CD4-positive, alpha-beta memory T cell (primary cell): ENCODE measurements around the gene RABL6. TPM values are rescaled to one million over a fixed set of nuclear protein-coding genes. Genes with fewer than 3 reads are reported as not detected.

Source experiments
- CTCF ChIA-PET: fragments of 350-600 bp; sonication (Branson Sonifier 250); formaldehyde crosslinking; loops from one replicate; lab custom pipeline; 2021; ENCODE audit warnings: inconsistent platforms; ENCODE audit not compliant: partially characterized antibody; lab: Charles Lee
- POLR2A ChIA-PET: fragments of 350-600 bp; sonication (Branson Sonifier 250); formaldehyde crosslinking; loops from one replicate; lab custom pipeline; 2021; ENCODE audit not compliant: partially characterized antibody; lab: Charles Lee
- DNase-seq, 5 donors: peaks; one replicate each; pipeline versions ENCODE4 v3.0.0 to v3.0.0-alpha.2; 2020 to 2022; ENCODE audit warnings: mixed read lengths in 1 of 5
- H3K27ac ChIP-seq: one replicate; pipeline ENCODE4 v1.7.0; 2013; ENCODE audit warnings: low read depth, low read length
- H3K27me3 ChIP-seq: 2 replicates; pipeline ENCODE4 v1.7.0; 2013; ENCODE audit warnings: mild to moderate bottlenecking, low read length, moderate library complexity; ENCODE audit not compliant: insufficient read depth
- H3K36me3 ChIP-seq: 2 replicates; pipeline ENCODE4 v1.7.0; 2013; ENCODE audit warnings: mild to moderate bottlenecking, low read length, moderate library complexity; ENCODE audit not compliant: insufficient read depth
- H3K4me1 ChIP-seq: 2 replicates; pipeline ENCODE4 v1.7.0; 2013; ENCODE audit warnings: mild to moderate bottlenecking, low read length, moderate library complexity; ENCODE audit not compliant: insufficient read depth
- H3K4me3 ChIP-seq, 2 donors: one replicate each; pipeline ENCODE4 v1.7.0; 2013; ENCODE audit warnings: low read length in 2 of 2, mild to moderate bottlenecking in 1 of 2
- H3K9me3 ChIP-seq, 2 donors: one replicate each; pipeline ENCODE4 v1.7.0; 2013; ENCODE audit warnings: low read length in 2 of 2, control low read depth in 1 of 2; ENCODE audit not compliant: control insufficient read depth in 1 of 2
- H3K27ac Mint-ChIP-seq, 7 donors: one replicate each; pipeline ENCODE4 v1.8.0; 2020 to 2021; ENCODE audit warnings: mixed read lengths in 7 of 7, mild to moderate bottlenecking in 6 of 7, inconsistent platforms in 3 of 7, moderate library complexity in 3 of 7
- H3K27me3 Mint-ChIP-seq, 2 donors: one replicate each; pipeline ENCODE4 v1.8.0; 2020 to 2021; ENCODE audit warnings: mixed read lengths in 2 of 2
- H3K36me3 Mint-ChIP-seq, 2 donors: one replicate each; pipeline ENCODE4 v1.8.0; 2020 to 2021; ENCODE audit warnings: mixed read lengths in 2 of 2, inconsistent platforms in 1 of 2, mild to moderate bottlenecking in 1 of 2
- H3K4me1 Mint-ChIP-seq, 4 donors: one replicate each; pipeline ENCODE4 v1.8.0; 2020 to 2021; ENCODE audit warnings: mixed read lengths in 4 of 4, mild to moderate bottlenecking in 1 of 4
- H3K4me3 Mint-ChIP-seq, 8 donors: one replicate each; pipeline ENCODE4 v1.8.0; 2020 to 2021; ENCODE audit warnings: mixed read lengths in 8 of 8, mild to moderate bottlenecking in 7 of 8, moderate library complexity in 6 of 8, inconsistent platforms in 3 of 8
- H3K9me3 Mint-ChIP-seq, 8 donors: one replicate each; pipeline ENCODE4 v1.8.0; 2020 to 2021; ENCODE audit warnings: mixed read lengths in 8 of 8, mild to moderate bottlenecking in 5 of 8, inconsistent platforms in 3 of 8, moderate library complexity in 1 of 8
- intact Hi-C: fragments of 100-400 bp; cut with micrococcal nuclease; formaldehyde crosslinking; loops from one replicate; pipeline ENCODE4 v1.15.1; 2023
- polyA plus RNA-seq, 2 donors: library from polyadenylated mRNA; unstranded; fragments of 300-500 nt; fragmentation: Illumina TruSeq; gene quantifications; one replicate each; pipeline ENCODE4 v1.2.3, GENCODE V29; 2021
- total RNA-seq, 2 experiments: library from RNA; stranded (reverse); gene quantifications; one replicate each; pipeline ENCODE4 v1.2.3, GENCODE V29; 2021

The RABL6 gene
- total and polyA plus RNA-seq, 4 experiments from 2014 or later, result 5.1 to 70.9 (median 41.6) TPM

DNA sequence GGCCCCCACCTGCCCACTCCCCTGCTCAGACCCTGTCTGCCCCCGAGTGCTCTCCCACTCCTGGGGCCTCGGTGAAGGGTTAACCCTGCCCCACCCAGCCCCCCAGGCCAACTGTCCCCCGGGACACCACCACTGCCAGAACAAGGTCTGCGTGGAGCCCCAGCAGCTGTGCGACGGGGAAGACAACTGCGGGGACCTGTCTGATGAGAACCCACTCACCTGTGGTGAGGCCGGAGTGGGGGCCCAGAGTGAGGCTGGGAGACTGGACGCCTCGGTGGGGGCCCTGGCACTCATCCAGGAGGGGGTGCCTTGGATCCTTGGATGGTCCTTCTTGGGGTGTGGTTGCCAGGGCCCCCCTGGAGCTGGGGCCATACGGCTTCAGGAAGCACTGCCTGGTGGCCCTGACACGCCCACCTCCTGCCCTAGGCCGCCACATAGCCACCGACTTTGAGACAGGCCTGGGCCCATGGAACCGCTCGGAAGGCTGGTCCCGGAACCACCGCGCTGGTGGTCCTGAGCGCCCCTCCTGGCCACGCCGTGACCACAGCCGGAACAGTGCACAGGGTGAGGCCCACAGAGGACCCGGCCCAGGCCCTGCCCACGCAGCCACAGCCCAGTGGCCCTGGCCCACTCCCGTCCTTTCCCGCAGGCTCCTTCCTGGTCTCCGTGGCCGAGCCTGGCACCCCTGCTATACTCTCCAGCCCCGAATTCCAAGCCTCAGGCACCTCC, 46.5 kb downstream of the RABL6 start:
- Mint-ChIP-seq H3K27ac (peak overlapping the region in 1 of 7 donors; percentile 24), H3K36me3 (peaks cover 0 to 1% of the 10 kb centered on the region in 2 donors), H3K27me3 (no peaks in the 10 kb centered on the region), H3K4me3 (peak overlapping the region in 1 of 8 donors; percentile 36), H3K4me1 (peaks cover 0 to 12% (median 4%) of the 10 kb centered on the region in 4 donors), H3K9me3 (no peaks in the 10 kb centered on the region)
- Histone ChIP-seq H3K27me3 (no peaks in the 10 kb centered on the region), H3K27ac (no peak overlapping the region), H3K36me3 (no peaks in the 10 kb centered on the region), H3K4me1 (peaks cover 8% of the 10 kb centered on the region), H3K9me3 (no peaks in the 10 kb centered on the region), H3K4me3 (no peak overlapping the region)
- POLR2A ChIA-PET, result interaction anchor here (1.1 kb wide), 2 partner anchors 10 to 12 kb away, joined by 3 to 4 read pairs; partner anchors contain the start of gene AJM1
- intact Hi-C loops, result no loop called here
- peak in 1 of 5 donors; percentile 38 for DNase-seq
- CTCF ChIA-PET, result interaction anchor here (1.0 kb wide), 1 partner anchor 10 kb away, joined by 3 read pairs; no protein-coding TSS in a partner anchor

DNA sequence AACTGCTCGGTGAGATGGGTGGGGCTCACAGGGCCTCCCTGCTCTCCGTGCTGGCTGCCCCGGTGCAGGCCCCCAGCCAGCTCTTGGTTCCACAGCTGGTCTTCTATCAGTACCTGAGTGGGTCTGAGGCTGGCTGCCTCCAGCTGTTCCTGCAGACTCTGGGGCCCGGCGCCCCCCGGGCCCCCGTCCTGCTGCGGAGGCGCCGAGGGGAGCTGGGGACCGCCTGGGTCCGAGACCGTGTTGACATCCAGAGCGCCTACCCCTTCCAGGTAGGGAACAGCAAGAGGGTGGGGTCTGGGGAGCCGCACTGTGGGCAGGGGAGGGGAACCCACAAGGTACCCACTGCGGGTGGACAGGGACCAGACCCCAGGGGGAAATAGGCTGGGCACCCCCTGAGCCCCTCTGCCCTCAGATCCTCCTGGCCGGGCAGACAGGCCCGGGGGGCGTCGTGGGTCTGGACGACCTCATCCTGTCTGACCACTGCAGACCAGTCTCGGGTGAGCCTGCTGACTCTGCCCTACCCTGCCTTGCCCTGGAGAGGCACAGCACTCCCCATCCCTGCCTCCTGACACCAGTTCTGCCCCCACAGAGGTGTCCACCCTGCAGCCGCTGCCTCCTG, 47.2 kb downstream of the RABL6 start:
- ChIA-PET CTCF (no interaction called here), POLR2A (interaction anchor here (1.1 kb wide), 1 partner anchor 9 kb away, joined by 4 read pairs; no protein-coding TSS in a partner anchor)
- Histone ChIP-seq H3K9me3 (no peaks in the 10 kb centered on the region), H3K36me3 (no peaks in the 10 kb centered on the region), H3K27ac (no peak overlapping the region), H3K4me1 (peaks cover 5% of the 10 kb centered on the region), H3K27me3 (no peaks in the 10 kb centered on the region), H3K4me3 (no peak overlapping the region)
- intact Hi-C loops, result no loop called here
- no peaks in the 10 kb centered on the region for H3K27me3 Mint-ChIP-seq
- H3K4me1 Mint-ChIP-seq, result peaks cover 0 to 8% (median under 1%) of the 10 kb centered on the region in 4 donors
- peak in 1 of 5 donors; percentile 28 for DNase-seq
- peak overlapping the region in 1 of 8 donors; percentile 36 for H3K4me3 Mint-ChIP-seq
- H3K36me3 Mint-ChIP-seq, result no peaks in the 10 kb centered on the region
- no peak overlapping the region for H3K27ac Mint-ChIP-seq
- no peaks in the 10 kb centered on the region for H3K9me3 Mint-ChIP-seq

DNA sequence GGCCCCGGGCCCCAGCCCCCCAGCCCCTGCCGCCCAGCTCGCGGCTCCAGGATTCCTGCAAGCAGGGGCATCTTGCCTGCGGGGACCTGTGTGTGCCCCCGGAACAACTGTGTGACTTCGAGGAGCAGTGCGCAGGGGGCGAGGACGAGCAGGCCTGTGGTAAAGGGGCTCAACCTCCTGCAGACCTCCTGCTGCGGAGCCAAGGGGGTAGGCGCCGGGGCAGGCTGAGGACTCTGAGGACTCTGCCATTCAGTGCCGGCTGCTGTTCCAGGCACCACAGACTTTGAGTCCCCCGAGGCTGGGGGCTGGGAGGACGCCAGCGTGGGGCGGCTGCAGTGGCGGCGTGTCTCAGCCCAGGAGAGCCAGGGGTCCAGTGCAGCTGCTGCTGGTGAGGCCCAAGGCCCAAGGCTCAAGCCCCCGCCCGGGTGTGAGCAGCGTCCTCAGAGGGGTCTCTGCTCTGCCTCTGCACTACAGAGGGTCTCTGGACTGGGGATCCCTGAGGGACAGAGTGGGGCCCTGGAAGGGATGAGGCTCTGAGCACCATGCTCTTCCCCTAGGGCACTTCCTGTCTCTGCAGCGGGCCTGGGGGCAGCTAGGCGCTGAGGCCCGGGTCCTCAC, 47.8 kb downstream of the RABL6 start:
- Histone ChIP-seq H3K27ac (no peak overlapping the region), H3K4me1 (no peaks in the 10 kb centered on the region), H3K36me3 (no peaks in the 10 kb centered on the region), H3K4me3 (no peak overlapping the region), H3K27me3 (no peaks in the 10 kb centered on the region), H3K9me3 (no peaks in the 10 kb centered on the region)
- Mint-ChIP-seq H3K4me1 (peaks cover 0 to 4% (median 0%) of the 10 kb centered on the region in 4 donors), H3K27ac (no peak overlapping the region), H3K9me3 (no peaks in the 10 kb centered on the region), H3K36me3 (peaks cover 0 to 1% of the 10 kb centered on the region in 2 donors), H3K27me3 (no peaks in the 10 kb centered on the region), H3K4me3 (no peak overlapping the region)
- CTCF ChIA-PET, result interaction anchor here (1.0 to 1.1 kb wide), 2 partner anchors 11 to 191 kb away, joined by 3 read pairs; partner anchors contain the start of gene NPDC1
- POLR2A ChIA-PET, result interaction anchor here (0.7 to 1.3 kb wide), 4 partner anchors 8 to 13 kb away, joined by 3 to 4 read pairs (median 3); partner anchors contain the start of genes AJM1 and EDF1
- intact Hi-C loops, result no loop called here
- no peak for DNase-seq

DNA sequence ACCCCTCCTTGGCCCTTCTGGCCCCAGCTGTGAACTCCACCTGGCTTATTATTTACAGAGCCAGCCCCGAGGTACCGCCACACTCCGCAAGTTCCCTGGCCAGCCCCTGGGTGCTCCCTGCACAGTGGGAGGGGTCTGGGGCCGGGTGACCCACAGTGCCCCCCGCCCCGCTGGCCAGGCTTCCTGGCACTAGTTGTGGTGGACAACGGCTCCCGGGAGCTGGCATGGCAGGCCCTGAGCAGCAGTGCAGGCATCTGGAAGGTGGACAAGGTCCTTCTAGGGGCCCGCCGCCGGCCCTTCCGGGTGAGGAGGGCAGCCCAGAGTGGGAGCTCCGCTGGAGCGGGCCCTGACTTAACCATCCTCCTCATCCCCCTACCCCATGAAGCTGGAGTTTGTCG, 48.3 kb downstream of the RABL6 start:
- Histone ChIP-seq H3K27ac (no peak overlapping the region), H3K27me3 (no peaks in the 10 kb centered on the region), H3K4me1 (no peaks in the 10 kb centered on the region), H3K4me3 (no peak overlapping the region), H3K9me3 (no peaks in the 10 kb centered on the region), H3K36me3 (peaks cover 3% of the 10 kb centered on the region)
- Mint-ChIP-seq H3K27me3 (no peaks in the 10 kb centered on the region), H3K36me3 (peaks cover 0 to 1% of the 10 kb centered on the region in 2 donors), H3K4me3 (no peak overlapping the region), H3K4me1 (peaks cover 0 to 4% (median 0%) of the 10 kb centered on the region in 4 donors), H3K27ac (no peak overlapping the region), H3K9me3 (no peaks in the 10 kb centered on the region)
- intact Hi-C loops, result no loop called here
- ChIA-PET POLR2A (interaction anchor here (0.7 to 1.3 kb wide), 3 partner anchors 10 to 14 kb away, joined by 3 read pairs; partner anchors contain the start of genes AJM1 and EDF1), CTCF (interaction anchor here (0.9 to 1.1 kb wide), 4 partner anchors 12 to 190 kb away, joined by 3 read pairs; partner anchors contain the start of genes AJM1 and NPDC1)
- no peak for DNase-seq

DNA sequence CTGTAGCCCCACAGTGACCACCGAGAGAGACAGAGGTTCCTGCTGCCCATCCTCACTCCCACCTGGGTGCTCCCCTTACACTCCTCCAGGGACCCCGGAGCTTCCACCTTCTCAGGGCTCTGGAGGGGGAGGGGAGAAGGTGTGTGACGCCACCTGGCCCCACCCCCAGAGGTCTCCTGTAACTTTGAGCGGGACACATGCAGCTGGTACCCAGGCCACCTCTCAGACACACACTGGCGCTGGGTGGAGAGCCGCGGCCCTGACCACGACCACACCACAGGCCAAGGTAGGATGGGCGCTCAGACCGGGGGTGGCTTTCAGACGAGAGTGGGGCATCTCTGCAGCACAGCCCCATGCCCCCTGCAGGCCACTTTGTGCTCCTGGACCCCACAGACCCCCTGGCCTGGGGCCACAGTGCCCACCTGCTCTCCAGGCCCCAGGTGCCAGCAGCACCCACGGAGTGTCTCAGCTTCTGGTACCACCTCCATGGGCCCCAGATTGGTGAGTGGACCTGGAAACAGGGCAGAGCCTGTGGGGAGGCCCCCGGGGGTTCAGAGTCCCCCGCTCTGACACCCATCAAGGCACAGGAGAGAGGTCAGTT, 48.9 kb downstream of the RABL6 start:
- intact Hi-C loops, result no loop called here
- Histone ChIP-seq H3K27me3 (no peaks in the 10 kb centered on the region), H3K27ac (no peak overlapping the region), H3K4me1 (no peaks in the 10 kb centered on the region), H3K36me3 (peaks cover 8% of the 10 kb centered on the region), H3K4me3 (no peak overlapping the region), H3K9me3 (no peaks in the 10 kb centered on the region)
- H3K4me1 Mint-ChIP-seq, result peaks cover 0 to 4% (median 0%) of the 10 kb centered on the region in 4 donors
- H3K9me3 Mint-ChIP-seq, result no peaks in the 10 kb centered on the region
- no peak overlapping the region for H3K27ac Mint-ChIP-seq
- ChIA-PET CTCF (interaction anchor here (0.9 to 1.1 kb wide), 5 partner anchors 12 to 190 kb away, joined by 3 to 4 read pairs (median 3); partner anchors contain the start of genes AJM1 and NPDC1), POLR2A (interaction anchor here (0.7 to 1.3 kb wide), 3 partner anchors 9 to 15 kb away, joined by 3 read pairs; partner anchors contain the start of genes AJM1 and EDF1)
- peak in 1 of 5 donors; percentile 30 for DNase-seq
- H3K4me3 Mint-ChIP-seq, result no peak overlapping the region
- no peaks in the 10 kb centered on the region for H3K27me3 Mint-ChIP-seq
- peaks cover 0 to 4% of the 10 kb centered on the region in 2 donors for H3K36me3 Mint-ChIP-seq

DNA sequence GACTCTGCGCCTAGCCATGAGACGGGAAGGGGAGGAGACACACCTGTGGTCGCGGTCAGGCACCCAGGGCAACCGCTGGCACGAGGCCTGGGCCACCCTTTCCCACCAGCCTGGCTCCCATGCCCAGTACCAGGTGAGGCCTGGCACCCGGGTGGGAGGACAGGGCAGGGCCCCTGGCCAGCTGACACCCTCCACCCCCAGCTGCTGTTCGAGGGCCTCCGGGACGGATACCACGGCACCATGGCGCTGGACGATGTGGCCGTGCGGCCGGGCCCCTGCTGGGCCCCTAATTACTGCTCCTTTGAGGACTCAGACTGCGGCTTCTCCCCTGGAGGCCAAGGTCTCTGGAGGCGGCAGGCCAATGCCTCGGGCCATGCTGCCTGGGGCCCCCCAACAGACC, 49.4 kb downstream of the RABL6 start:
- no peaks in the 10 kb centered on the region for H3K27me3 Mint-ChIP-seq
- H3K27ac Mint-ChIP-seq, result no peak overlapping the region
- Histone ChIP-seq H3K36me3 (peaks cover 13% of the 10 kb centered on the region), H3K27me3 (no peaks in the 10 kb centered on the region), H3K27ac (no peak overlapping the region), H3K4me3 (no peak overlapping the region), H3K4me1 (no peaks in the 10 kb centered on the region), H3K9me3 (no peaks in the 10 kb centered on the region)
- CTCF ChIA-PET, result interaction anchor here (0.9 to 1.0 kb wide), 2 partner anchors 14 to 135 kb away, joined by 3 to 4 read pairs; partner anchors contain the start of gene AJM1
- H3K9me3 Mint-ChIP-seq, result no peaks in the 10 kb centered on the region
- DNase-seq, result no peak
- H3K4me3 Mint-ChIP-seq, result no peak overlapping the region
- POLR2A ChIA-PET, result no interaction called here
- peaks cover 0 to 4% (median 0%) of the 10 kb centered on the region in 4 donors for H3K4me1 Mint-ChIP-seq
- intact Hi-C loops, result no loop called here
- peaks cover 0 to 7% of the 10 kb centered on the region in 2 donors for H3K36me3 Mint-ChIP-seq
